CD4-positive, alpha-beta T cell treated with Interleukin-21 for 1 hour (primary cell): Measurements from ENCODE around the gene DDX39B.
"Not testable (repeated sequence)": the region's sequence is repeated elsewhere in the genome, so short reads cannot be mapped to it uniquely, and the experiment has no call there.

Source experiments
- DNase-seq: peaks from one replicate; pipeline ENCODE4 v3.0.0-alpha.2; 2020

Gene DDX39B

DNA sequence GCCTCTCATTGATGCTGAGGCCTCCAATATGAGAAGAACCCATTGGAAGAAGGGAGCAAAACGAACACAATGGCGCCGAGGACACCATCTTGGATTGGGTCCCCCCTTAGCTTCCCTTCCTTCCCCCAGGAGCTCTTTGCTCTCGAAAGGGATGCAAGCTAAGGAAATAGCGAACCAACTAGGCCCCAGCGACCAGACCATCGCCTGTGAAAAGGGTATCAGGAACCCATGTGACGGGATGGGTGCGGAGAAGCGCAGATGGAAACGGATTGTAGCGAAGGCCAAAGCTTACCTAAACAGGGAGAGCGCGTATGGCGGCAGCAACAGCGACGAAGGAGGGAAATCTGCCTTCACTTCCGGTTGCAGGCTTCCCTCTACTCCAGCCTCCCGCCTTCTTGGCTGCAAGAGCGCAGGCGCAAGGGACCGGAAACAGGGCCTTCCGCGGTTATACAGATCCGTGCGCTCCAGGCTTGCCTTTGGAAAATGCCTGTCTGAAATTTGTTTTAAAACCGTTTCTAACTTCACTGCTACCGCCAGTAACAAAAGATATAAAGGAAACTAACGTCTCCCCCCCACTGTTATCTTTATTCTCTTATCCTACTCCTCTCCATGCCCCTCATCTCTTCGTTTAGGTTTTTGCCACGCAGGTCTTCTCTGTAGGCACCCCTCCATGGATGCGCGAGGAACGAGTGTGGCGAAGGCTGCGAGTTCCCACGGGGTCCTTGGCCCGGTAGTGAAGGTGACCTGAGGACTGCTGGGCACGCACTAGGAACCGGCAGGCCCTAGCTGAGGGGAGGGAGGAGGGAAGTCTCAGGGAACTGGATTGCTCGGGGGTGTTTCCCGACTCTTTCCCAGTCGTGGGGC is at the start of gene DDX39B:
Gene DDX39B, minus strand, starts transcription at position 346 of the 864 bp plus-strand sequence. CDS start 1,471 bp downstream, outside the sequence.
- peak; percentile 96 for DNase-seq

DNA sequence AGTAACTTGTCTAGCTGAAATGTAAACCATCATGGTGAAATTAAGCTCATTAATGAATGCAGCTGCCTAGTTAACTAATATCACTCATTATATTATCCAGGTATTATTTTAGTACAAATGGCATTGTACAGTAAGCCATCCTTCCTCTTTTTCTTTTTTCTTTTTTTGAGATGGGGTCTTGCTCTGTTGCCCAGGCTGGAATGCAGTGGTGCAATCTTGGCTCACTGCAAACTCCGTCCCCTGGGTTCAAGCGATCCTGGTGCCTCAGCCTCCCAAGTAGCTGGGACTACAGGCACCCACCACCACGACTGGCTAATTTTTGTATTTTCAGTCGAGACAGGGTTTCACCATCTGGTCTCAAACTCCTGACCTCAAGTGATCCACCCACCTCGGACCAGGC is 48.9 kb upstream of the DDX39B start:
- DNase-seq: not testable (repeated sequence)

DNA sequence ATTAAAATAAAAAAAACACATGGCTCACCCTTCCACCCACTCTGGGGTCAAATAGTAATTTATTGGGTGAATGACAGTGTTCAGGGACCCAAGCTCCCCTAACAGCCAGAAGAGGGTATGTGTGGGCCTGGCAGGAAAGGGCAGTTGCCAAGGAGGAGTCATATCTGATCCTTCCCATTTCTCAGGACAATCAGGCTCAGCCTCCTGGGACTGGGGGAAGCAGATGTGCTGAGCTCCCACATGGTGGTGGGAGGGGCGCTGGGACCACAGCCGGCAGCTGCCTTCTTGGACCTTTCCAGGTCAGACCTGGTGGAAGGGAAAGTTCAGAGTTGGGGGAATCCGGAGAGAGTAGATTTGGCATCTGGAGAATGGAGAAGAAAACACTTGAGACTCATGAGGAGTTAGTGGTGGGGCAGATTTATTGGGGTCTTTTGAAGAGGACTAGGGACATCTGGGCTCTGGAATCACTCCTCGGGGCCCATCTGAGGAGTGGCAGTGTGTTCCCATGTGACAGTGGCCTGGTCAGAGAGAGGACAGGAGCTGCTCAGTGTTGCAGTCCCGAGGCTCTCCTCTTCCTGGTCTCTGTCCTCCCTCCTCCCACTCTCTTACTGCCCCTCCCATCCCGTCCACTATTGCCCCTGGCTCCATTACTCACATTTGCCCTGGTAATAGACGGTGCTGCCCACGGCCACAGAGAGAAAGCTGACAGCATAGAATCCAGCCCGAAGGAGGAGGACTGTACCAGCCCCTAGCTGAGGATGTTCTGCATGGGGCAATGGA is 47.3 kb upstream of the DDX39B start:
- DNase-seq: no peak

DNA sequence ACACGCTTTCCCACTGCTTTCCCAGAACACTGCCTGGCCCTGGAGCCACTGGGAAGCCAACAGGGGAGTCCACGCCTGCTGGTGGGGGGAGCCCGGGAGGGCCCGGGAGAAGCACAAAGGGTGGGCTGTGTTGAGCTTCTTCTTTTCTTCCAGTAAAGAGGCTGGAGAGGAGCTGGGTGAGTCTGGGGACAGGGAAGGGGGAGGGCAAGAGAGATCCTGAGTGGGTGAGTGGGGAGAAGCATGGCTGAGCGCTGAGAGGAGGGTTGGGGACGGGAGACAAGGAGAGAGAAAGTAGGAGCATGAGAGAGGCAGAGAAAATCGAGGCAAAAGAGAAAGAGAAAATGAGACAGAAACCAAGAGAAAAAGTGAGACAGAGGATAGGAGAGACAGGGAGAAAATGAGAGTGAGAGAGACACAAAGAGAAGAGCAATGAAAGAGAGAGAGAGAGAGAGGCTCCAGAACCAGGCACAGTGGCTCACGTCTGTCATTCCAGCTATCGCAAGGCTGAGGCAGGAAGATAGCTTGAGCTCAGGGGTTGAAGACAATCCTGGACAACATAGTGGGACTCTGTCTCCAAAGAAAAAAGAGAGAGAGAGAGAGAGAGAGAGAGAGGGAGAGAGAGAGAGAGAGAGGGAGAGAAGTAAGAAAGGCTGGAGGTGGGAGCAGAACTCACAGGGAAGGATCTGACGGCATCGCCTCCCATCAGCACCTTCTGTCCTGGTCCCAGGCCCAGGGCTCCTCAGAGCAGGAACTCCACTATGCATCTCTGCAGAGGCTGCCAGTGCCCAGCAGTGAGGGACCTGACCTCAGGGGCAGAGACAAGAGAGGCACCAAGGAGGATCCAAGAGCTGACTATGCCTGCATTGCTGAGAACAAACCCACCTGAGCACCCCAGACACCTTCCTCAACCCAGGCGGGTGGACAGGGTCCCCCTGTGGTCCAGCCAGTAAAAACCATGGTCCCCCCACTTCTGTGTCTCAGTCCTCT is 46.3 kb upstream of the DDX39B start:
- DNase-seq: no peak

DNA sequence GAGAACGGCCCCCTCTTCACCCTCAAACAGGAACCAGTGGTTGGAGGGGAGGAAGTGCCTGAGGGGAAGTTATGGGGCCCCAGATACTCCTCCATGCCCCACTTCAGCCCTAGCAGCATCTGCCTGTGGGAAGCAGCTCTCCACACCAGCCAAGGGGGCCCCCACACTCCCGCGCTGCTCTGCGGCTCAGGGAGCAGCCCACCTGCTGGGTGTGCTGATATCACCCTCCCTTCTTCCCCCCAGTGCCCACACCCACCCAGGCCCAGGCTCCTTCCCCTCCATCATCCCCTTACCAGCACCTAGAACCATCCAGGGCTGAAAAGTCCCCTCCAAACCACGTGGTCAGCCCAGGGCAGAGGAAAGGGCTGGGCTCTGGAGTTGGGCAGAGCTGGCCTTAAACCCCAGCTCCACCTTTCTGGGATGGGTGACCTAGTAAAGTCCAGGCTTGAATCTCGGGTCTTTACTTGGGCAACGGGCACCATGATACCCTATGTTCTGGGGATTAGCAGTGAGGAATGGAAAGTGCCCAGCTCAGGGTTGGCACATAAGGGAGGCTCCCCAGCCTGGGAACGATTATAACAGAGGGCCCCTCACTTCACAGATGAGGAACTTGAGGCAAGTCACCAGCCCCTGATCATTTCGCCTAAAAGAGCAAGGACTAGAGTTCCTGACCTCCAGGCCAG is 44.9 kb upstream of the DDX39B start:
- DNase-seq: peak; percentile 57

DNA sequence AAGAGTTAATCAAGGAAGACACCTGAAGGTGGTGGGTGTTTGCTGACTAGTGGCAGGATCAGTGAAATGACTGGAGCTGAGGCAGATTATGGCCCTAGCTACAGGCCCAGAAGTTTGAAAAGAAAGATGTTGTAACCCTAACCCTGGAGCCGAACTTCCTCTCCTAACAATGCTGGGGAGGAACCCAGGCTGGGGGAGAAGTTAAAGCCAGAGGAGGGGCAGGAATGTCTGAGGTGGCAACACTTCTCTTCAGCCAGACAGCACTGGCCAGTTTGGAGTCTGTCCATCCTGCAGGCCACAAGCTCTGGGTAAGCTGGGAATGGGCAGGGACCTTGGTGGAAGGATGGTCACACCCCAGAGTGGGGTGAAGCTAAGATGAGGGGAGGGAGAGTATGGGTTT is 44.2 kb upstream of the DDX39B start, which contains the start of gene LST1:
Gene LST1, plus strand, starts transcription at position 270 of the 400 bp plus-strand sequence. CDS start 1,023 bp downstream, outside the sequence.
- no peak for DNase-seq

DNA sequence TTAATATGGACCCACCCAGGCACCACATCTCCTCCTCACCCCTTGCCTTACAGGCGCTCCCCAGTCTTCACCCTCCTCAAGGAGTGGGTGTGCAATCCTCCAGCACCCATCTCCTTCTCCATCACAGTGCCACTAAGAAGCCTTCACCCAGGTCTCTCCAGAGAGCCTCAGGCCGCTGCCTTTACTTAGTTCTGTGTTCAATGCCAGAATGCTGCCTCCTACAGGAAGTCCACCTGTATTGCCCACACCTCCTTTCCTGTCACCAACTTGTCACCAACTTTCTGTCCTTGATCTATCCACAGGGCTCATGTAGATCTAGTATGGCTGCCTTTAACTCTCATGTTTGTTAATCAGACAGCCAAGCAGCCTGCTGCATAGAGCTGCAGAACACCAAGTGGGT is 43.7 kb upstream of the DDX39B start:
- peak; percentile 74 for DNase-seq

DNA sequence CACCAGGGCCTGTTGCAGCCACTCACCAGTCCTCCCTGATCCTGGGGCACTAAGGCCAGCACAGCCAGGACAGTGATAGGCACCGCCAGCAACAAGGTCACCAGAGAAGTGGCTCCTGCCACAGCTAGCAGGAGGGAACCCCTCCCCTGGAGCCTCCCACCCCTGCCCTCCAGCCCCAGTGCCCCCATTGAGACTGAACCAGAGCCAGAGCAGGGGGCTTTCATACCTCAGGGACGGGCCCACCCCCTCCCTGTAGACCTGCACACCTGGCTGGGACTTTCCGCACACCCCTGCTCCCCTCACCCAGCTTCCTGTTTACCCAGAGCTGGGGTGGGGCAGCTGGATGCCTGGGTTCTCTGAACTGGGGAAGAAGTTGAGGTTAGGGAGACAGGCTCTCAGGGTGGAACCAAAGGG is 40.4 kb upstream of the DDX39B start, which contains the start of gene LTB:
Gene LTB, minus strand, starts transcription at position 195 of the 414 bp plus-strand sequence. Its CDS starts 7 bp downstream, at position 188.
- peak; percentile 83 for DNase-seq

DNA sequence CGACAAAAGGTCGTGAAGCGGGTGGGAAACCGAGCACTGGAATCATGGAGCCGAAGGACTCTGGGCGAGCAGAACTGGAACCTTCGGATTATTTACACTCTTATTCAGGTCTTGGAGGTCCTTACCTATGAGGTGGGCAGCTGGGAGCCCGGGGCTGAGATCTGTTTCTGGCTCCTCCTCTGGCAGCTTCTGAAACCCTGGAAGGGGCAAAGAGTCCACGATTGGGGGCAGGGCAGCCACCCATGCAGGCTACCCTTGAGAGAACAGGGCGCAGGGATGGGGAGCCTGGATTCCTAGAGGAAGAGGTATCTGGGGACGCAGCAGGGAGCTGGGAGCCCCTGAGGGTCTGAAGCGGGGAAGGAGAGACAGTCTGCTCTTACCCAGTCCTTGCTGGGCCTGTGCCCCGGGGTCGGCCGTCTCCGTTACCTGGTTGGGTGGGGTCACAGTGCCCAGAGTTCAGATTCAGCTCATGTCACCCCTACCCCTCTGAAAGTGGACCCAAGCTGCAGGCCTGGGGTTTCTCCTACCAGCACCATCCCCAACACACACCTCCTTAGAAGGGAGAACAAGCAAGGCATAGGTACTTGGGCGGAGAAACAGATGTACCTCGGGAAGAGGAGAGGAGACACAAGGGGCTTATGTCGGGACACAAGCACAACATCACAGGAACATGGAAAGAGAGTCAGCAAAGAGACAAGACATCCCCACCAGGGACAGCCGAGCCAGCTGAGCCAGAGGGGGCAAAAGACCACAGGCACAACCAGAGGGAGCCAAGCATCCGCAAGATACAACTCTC is 39.8 kb upstream of the DDX39B start:
- peak; percentile 20 for DNase-seq

DNA sequence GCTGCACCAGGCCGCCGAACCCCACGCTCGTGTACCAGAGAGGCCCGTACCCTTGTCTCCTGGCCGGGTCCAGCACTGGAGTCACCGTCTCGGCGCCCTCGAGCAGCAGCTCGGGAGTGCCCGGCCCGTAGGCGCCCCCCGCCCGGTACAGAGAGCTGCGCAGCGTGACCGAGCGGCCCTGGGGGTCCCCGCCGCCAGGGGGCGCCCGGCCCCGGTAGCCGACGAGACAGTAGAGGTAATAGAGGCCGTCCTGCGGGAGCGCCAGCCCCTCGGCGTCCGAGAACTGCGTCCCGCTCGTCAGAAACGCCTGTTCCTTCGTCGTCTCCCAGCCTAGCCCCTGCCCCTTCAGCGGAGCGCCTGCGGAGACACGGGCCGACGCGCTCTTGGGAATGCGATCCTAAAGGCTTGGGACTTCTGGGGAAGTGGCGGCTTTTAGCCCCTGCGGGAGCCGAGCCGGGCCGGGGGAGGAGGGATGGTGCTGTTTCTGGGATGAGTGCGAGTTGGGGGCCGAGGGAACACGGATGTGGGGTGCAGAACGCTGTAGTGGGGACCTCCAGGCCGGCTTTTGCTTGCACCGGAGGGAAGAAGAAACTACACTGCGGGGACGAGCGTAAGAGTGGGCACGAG is 39.1 kb upstream of the DDX39B start:
- peak; percentile 88 for DNase-seq

DNA sequence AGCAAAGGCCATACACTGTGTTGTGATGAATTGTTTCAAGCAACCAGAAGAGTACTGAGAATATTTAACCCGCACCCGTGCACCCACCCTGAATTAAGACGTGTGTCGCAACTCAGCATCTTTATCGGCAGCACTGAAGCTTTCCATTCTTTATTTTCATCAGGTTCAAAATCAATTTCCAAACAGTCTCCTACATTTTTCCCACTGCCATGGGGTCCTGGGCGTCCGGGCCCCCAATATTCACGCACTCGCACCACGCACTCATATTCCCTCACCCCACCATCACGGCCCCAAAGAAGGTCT is 38.6 kb upstream of the DDX39B start:
- DNase-seq: no peak

DNA sequence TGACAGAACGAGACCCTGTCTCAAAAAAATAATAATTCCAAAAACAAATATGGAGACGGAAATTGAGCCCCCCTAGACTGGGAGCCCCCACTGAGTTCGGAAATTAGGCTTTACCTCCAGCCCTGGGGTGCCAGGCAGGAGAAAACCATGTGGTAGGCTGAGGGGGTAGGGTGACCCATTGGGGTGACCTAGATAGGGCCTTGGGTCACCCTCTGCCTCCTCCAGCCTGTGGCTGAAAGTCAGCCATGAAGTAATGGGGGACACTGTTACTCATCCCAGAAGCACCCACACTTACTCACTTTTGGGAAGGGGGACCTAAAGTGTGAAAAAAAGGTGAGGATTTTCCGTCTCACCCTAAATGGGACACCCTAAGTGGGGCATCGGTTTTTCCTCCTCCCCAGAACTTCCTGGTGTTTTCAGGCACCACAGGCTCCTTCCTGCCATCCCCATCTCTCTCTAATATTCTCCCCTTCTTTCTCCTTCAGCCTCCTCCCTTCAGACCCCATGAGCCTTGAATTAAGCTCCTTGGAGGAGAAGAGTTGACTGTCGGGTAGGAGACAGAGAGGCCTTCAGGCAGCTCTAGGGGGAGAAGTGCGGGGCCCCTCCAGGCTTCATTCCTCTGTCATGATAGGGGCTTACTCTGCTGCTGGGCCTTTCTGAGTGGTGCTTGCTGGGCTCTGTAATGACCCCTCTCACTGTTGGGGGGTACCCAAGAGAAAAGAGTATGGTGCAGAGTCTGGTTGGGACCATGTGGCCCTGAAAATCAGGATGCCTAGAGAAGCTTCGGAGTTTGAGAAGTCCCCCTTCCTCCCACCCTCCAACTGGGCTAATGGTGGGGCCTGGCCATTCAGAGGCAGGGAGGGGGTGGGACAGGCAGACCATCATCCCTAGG is 38.0 kb upstream of the DDX39B start:
- DNase-seq: peak; percentile 36

DNA sequence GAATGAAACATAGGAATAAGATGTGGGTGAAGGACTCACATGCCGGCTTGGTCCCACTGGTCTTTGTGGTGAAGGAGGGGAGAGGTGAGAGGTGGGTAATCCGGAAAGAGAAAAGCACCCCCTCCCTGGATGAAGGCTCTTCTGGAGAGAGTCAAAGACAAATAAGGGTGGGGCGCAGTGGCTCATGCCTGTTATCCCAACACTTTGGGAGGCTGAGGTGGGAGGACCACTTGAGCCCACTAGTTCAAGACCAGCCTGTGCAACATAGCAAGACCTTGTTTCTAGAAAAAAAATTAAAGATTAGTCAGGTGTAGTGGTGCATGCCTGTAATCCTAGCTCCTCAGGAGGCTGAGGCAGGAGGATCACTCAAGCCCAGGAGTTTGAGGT is 37.3 kb upstream of the DDX39B start:
- peak; percentile 26 for DNase-seq

DNA sequence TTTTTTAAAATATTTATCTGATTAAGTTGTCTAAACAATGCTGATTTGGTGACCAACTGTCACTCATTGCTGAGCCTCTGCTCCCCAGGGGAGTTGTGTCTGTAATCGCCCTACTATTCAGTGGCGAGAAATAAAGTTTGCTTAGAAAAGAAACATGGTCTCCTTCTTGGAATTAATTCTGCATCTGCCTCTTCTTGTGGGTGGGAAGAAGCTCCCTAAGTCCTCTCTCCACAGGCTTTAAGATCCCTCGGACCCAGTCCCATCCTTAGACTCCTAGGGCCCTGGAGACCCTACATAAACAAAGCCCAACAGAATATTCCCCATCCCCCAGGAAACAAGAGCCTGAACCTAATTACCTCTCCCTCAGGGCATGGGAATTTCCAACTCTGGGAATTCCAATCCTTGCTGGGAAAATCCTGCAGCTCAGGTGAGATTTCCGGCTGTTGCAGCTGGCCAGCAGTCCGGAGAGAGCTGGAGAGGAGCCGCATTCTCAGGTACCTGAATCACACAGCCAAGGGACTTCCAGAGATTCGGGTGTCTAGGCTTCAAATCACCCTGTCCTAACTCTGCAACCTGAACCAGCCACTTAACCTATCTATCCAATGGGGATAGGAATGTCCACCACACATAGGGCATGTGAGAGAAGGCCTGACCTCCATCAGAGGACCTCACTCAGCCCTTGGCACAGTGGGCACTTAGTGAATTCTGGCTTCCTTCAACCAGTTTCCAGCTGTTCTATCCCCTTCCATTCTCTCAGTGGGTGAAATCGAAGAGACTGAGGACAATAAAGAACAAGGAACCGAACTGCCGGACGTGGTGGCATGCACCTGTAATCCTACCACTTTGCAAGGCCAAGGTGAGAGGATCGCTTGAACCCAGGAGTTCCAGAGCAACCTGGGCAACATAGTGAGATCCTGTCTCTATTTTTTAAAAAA is 36.6 kb upstream of the DDX39B start:
- DNase-seq: peak; percentile 34

DNA sequence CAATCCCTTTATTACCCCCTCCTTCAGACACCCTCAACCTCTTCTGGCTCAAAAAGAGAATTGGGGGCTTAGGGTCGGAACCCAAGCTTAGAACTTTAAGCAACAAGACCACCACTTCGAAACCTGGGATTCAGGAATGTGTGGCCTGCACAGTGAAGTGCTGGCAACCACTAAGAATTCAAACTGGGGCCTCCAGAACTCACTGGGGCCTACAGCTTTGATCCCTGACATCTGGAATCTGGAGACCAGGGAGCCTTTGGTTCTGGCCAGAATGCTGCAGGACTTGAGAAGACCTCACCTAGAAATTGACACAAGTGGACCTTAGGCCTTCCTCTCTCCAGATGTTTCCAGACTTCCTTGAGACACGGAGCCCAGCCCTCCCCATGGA is 35.8 kb upstream of the DDX39B start:
- DNase-seq: peak; percentile 18

DNA sequence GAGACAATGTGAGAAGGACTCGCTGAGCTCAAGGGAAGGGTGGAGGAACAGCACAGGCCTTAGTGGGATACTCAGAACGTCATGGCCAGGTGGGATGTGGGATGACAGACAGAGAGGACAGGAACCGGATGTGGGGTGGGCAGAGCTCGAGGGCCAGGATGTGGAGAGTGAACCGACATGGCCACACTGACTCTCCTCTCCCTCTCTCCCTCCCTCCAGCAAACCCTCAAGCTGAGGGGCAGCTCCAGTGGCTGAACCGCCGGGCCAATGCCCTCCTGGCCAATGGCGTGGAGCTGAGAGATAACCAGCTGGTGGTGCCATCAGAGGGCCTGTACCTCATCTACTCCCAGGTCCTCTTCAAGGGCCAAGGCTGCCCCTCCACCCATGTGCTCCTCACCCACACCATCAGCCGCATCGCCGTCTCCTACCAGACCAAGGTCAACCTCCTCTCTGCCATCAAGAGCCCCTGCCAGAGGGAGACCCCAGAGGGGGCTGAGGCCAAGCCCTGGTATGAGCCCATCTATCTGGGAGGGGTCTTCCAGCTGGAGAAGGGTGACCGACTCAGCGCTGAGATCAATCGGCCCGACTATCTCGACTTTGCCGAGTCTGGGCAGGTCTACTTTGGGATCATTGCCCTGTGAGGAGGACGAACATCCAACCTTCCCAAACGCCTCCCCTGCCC is 35.2 kb upstream of the DDX39B start:
- DNase-seq: peak; percentile 71

DNA sequence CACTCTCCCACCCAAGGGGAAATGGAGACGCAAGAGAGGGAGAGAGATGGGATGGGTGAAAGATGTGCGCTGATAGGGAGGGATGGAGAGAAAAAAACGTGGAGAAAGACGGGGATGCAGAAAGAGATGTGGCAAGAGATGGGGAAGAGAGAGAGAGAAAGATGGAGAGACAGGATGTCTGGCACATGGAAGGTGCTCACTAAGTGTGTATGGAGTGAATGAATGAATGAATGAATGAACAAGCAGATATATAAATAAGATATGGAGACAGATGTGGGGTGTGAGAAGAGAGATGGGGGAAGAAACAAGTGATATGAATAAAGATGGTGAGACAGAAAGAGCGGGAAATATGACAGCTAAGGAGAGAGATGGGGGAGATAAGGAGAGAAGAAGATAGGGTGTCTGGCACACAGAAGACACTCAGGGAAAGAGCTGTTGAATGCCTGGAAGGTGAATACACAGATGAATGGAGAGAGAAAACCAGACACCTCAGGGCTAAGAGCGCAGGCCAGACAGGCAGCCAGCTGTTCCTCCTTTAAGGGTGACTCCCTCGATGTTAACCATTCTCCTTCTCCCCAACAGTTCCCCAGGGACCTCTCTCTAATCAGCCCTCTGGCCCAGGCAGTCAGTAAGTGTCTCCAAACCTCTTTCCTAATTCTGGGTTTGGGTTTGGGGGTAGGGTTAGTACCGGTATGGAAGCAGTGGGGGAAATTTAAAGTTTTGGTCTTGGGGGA is 34.3 kb upstream of the DDX39B start:
- DNase-seq: peak; percentile 36
